GM21390 (cell line): ENCODE results near the gene AFMID.

Experiments used
- ATAC-seq: cut with Tn5 transposase; IDR thresholded peaks from one replicate; pipeline ENCODE4 v1.9.1; 2021; ENCODE audit not compliant: unreplicated experiment

The AFMID gene

DNA sequence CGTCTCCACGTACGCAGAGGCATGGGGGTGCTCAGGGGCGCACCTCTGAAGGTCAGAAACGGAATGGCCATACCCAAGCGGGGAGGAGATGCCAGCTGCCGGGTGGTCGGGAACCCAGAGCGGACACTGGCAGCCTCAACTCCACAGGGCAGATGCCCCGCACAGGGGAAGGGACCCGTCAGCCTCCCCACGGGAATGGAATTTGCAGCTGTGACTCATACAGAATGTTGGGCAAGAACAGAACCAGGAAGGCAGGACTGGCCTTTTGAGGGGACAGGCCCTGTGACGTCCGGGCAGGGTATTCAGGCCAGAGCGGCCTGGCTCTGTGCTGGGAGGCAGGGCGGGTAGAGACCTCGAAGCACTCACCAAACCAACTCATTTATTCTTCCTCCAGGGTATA is 7.8 kb upstream of the AFMID start:
- ATAC-seq, result no peak

DNA sequence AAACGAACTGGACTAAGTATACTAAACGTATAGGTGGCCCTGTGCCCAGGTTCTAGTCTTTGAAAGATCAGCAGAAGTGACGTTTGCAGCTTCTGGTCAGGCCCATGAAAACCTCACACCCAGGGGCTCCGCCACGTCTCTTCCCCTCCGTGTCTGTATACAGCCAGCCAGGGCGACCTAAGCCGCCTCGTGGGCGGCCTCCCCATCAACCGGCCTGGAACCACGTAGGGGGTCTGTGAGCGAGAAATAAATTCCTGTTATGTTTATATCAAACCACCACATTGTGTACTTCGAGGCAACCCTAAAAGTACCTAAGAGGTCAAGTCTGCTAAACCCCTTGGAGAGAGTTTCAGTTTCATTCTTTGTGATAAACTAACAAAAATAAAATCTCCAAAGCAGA is 7.1 kb upstream of the AFMID start:
- ATAC-seq, result no peak

DNA sequence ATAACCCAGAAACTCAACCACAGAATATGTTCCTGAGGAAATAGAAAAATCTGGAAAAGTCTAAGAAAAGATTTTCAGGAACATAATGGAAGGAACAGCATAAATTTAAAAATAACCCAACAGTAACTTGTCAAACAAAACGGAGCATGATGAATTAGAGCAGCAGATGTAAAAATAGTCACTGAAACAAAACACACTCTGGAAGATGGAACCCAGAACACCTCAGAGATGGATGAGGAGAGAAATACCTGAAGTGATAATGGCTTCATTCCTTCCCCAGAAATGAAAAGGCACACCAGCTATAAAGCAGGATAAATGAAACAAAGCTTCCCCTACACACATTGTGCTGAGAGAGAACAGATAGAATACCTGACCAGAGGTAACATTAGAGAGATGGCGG is 6.7 kb upstream of the AFMID start:
- no peak for ATAC-seq

DNA sequence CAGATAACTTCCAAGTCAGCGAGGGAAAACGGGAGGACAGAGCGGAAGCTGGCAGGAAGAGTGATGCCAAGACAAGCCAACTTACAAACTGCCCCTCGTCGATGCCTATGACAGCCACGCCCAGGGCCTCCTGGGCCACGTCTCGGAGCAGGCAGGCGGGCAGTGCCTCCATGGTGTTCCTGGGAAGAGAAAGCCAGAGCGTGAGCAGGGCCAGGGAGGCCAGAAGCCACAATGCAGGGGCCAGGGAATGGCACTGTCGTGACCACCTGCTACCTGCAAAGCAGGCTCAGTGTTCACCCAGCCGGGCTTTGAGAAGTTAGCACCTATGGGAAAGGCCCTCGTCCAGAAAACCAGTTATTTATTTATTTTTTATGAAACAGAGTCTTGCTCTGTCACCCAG is 4.7 kb upstream of the AFMID start:
- no peak for ATAC-seq

DNA sequence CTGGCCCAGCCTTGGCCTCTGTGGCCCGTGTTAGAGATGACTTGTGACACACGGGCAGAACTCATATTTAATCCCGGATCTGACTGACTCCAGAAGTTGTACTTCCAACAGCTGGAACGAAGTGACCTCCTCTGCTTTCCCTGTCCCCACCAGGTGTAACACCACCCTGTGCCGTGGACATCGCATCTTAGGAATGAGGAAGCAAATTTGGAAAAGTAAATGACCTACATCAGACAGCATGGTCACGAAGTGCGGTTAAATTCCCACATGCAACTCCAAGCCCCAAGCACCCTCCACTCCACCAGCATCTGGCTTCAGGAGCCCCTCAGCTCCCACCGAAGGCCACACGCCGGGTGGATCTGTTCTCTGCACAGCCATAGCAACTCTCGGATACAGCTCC is 3.2 kb upstream of the AFMID start:
- ATAC-seq, result no peak

DNA sequence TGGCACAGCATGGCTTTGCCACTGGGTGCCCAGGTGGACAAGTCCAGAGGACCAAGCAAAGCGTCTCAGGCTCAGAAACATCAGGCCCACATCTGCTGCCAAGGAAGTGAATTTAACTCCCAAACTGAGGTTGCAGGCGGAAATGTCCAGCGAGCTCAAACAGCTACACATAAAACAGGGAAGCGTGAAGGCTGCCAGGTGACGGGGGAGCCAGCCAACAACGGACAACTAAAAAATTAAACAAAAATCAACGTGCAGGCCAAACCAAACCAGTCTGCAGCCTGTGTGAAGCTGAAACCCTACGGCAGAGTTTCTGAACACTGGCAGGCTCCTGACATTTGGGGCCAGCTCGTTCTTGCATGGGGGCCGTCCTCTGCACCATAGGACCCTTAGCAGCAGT is 2.8 kb upstream of the AFMID start:
- ATAC-seq, result no peak

DNA sequence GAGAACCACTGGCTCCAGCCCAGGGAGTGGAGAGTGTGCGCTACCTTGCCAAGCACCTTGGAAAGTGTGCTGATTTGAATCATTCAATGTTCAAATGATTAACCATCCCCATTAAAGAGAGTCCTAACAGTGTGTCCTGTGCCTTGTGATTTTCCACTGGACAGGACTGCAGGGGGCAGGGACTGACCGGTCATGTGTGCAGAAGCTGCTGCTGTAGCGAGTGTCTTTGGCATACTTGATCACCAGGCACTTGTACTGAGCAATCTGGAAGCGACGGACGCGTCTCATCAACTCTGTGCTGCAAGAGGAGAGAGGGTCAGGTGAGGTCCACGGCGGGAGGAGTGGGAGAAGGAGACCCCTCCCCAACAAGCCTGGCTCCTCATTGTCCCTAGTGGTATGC is 2.3 kb upstream of the AFMID start:
- ATAC-seq, result no peak

DNA sequence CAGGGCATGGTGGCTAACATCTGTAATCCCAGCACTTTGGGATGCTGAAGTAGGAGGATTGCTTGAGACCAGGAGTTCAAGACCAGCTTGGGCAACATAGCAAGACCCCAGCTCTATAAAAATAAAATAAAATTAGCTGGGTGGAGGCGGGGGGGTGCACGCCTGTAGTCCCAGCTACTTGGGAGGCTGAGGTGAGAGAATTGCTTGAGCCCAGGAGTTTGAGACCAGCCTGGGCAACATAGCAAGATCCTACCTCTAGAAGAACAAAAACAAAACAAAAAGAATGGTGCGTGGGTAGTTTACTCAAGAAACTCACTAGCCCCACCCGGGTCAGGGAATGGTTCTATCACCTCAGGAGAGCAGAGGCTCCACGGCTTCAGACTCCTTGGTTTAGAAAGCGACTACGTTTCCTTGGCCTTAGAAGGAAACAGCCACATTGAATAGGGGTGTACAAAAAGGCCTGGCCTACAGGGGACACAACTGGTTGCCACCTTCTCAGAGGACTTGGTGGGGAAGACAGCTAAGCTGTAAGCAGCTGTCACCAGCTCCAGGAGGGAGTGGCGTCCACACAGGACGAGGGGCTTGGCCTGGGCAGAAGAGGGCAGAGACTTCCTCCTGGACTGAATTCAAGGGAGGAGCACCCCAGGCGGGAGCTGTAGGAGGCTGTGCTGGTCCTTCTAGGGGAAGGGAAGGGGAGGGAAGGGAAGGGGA is 1.0 kb upstream of the AFMID start:
- no peak for ATAC-seq

DNA sequence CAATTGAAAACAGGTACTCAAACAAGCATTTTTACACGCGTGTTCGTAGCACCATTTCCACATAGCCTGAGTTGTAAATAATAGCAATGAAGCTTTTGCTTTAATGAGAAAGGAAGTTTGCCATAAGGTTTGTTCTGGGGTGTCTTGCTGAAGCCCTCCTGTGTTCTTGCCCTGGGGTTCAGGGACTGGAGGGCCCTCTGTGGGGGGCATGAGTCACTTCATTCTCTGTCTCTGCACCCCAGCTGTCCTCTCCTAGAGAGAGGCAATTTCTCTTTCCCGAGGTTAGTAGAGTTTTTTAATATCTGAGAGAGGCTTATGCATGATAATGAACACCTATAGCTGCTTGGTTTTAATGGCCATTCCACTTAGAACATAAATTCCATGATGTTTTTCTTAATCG is 9.6 kb downstream of the AFMID start:
- no peak for ATAC-seq

DNA sequence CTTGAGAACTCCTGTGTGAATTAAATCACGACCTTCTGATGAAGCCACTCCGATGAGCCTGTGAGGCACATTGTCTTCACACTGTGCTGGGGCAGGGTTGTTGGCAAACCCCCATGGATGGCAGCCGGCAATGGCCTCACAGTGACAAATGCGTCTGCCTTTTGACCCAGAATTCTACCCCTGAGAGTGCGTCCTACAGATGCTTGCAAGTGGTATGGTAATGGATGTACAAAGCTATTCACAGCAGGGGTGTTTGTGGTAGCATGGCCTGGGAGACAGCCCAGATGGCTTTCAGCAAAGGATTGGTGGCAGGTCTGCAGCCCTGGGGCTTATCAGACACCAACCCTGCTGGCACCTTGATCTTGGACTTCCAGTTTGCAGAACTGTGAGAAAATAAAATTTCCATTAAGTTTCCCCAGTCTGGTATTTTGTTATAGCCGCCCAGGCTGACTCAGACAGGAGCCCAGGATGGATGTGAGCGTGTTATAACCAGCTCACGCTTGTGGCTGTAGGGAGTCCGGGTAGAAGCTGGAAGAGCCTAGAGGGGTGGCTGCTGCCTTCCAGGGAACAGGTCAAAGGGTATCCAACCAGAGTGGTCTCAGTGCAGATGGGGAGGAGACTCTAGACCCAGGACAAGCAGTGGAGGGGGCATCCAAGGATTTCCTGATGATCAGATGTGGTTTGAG is 10.1 kb downstream of the AFMID start:
- ATAC-seq, result no peak

DNA sequence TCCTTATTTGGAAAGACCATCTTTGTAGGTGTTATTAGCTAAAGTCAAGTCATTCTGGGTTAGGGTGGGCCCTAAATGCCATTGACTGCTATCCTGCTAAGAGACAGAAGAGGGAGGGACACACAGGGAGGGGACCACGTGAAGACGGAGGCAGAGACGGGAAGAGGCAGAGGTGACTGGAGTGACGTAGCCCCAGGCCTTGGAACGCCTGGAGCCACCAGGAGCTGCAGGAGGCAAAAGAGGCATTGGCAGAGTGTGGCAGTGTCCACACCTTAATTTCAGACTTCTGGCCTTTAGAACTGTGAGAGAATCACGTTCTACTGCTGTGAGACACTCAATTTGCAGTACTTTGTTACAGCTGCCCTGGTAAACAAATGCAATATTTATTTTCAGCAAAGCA is 13.3 kb downstream of the AFMID start:
- ATAC-seq, result no peak

DNA sequence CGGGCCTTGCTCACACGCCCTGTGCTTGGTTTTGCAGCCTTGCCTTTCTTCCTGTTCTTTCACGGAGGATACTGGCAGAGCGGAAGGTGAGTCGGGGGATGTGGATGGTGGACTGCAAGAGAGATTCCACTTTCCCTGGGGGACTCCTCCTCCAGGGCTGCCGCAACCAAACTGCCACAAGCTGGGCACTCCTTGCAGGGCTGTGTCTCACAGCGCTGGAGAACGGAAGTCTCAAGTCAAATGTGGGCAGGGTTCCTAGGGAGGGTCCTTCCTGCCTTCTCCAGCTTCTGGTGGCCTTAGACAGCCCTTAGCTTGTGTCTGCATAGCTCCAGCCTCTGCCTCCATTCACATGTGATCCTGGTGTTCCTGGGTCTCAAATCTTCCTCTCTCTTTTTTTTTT is 15.5 kb downstream of the AFMID start:
- ATAC-seq, result no peak

DNA sequence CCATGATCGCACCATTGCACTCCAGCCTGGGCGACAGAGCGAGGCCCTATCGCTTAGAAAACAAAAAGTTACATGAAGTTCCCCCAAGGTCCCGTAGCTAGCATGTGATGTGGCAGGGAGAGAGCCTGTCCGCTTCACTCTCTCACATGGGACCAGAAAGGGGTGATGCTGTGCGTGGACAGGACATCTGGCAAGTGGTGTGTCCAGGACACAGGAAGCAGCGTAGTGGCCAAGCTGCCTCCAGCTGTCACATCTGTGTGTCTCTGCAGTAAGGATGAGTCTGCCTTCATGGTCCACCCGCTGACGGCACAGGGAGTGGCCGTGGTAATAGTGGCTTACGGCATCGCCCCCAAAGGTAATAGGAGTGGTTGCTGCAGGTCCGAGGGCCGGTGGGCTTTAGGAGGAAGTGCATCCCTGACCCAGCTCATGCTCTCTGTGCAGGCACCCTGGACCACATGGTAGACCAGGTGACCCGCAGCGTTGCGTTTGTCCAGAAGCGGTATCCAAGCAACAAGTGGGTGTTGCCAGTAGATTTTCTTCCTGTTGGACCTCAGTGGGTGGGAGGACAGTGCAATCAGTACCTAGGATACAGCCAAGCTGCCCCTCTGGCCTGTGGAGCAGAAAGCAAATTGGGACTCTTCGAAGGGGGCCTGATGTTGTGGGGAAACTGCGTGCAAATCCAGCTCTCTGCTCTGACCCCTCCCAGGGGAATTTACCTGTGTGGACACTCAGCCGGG is 17.4 kb downstream of the AFMID start:
- ATAC-seq, result no peak

DNA sequence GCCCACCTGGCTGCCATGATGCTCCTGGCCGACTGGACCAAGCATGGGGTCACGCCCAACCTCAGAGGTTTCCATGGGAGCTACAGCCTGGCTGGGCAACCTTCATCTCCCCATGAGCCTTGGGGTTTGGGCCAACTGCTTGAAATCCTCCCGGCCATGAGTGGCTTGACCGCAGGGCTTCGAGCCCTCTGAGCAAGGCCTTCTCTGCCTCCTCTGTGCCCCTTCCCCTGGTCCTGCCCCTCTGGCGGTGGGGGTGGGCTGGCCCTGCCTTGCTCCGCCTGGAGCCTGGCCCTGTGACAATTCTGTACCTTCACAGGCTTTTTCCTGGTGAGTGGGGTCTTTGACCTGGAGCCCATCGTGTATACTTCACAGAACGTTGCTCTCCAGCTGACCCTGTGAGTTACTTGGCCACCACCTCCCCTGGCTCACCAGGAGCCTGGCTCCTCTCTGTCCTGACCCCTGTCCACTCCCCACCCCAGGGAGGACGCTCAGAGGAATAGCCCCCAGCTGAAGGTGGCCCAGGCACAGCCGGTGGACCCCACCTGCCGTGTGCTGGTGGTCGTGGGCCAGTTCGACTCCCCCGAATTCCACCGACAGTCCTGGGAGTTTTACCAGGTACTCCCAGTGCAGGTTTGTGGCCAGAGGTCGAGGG is 18.1 kb downstream of the AFMID start:
- ATAC-seq, result no peak

DNA sequence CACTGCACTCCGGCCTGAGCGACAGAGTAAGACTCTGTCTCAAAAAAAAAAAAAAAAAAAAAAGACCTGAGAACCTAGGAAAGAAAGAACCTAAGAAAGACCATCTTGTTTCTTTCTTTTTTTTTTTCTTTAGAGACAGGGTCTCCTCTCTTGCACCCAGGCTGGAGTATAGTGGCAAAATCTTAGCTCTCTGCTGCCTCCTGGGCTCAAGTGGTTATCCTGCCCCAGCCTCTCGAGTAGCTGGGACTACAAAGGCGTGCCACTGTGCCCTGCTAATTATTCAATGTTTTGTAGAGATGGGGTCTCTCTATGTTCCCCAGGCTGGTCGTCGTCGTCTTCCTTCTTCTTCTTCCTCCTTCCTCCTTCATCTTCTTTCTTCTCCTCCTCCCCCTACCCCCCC is 19.1 kb downstream of the AFMID start:
- no peak for ATAC-seq

DNA sequence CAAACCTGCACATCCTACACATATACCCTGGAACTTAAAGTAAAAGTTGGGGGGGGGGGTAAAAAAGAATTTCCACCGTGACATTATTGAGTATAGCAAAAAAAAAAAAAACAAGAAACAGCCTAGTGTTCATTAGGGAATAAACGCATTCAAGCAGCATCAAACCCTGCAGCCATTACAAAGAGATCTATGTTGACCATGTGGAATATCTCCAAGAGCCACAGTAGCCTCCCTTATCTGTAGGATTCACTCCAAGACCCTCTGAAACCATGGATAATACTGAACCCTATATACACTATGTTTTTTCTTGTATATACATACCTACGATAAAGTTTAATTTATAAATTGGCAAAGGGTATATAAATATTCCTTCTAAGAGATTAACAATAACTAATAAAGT is 21.3 kb downstream of the AFMID start:
- no peak for ATAC-seq

DNA sequence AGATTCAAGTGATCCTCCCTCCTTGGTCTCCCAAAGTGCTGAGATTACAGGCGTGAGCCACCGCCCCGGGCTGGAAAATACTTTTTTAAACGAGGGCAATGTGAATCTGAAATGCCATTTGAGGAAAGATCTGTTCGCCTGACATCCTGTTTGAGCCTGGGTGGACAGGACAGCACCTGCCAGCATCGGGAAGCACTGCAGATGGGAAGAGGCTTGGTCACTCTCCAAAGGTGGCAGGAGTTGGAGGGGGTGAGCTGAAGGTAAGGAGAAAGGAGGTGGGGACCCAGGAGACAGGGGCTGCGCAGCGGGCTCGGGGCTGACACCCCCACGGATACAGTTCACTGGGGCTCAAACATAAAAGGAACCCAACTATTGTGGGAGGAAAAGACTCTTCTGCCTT is 22.9 kb downstream of the AFMID start:
- ATAC-seq, result no peak

DNA sequence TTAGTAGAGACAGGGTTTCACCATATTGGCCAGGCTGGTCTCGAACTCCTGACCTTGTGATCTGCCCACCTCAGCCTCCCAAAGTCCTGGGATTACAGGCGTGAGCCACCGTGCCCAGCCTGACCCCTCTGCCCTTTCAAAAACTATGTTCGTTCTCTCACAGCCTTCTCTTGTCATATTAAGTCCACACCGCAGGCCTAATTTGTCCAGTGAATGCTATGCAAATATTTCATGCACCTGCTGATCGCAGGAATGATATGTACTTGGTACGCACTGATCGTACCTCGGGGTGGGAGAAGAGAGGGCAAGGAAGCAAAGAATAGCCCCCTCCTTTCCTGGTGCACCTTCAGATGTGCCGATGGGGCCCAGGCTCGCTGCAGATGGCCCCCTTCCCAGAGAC is 23.9 kb downstream of the AFMID start:
- no peak for ATAC-seq

DNA sequence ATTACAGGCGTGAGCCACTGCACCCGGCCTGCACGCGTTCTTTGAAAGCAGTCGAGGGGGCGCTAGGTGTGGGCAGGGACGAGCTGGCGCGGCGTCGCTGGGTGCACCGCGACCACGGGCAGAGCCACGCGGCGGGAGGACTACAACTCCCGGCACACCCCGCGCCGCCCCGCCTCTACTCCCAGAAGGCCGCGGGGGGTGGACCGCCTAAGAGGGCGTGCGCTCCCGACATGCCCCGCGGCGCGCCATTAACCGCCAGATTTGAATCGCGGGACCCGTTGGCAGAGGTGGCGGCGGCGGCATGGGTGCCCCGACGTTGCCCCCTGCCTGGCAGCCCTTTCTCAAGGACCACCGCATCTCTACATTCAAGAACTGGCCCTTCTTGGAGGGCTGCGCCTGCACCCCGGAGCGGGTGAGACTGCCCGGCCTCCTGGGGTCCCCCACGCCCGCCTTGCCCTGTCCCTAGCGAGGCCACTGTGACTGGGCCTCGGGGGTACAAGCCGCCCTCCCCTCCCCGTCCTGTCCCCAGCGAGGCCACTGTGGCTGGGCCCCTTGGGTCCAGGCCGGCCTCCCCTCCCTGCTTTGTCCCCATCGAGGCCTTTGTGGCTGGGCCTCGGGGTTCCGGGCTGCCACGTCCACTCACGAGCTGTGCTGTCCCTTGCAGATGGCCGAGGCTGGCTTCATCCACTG is 27.0 kb downstream of the AFMID start, which contains the start of gene BIRC5:
Gene BIRC5 (plus strand): TSS at position 238 of the 690 bp plus-strand sequence. CDS start 64 bp downstream, at position 302.
- ATAC-seq, result peak; percentile 76

DNA sequence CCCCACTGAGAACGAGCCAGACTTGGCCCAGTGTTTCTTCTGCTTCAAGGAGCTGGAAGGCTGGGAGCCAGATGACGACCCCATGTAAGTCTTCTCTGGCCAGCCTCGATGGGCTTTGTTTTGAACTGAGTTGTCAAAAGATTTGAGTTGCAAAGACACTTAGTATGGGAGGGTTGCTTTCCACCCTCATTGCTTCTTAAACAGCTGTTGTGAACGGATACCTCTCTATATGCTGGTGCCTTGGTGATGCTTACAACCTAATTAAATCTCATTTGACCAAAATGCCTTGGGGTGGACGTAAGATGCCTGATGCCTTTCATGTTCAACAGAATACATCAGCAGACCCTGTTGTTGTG is 27.5 kb downstream of the AFMID start:
- no peak for ATAC-seq
